PC-9 (cell line): ENCODE measurements around the gene TTLL8. TPM values are rescaled to one million over a fixed set of nuclear protein-coding genes. Genes with fewer than 3 reads are reported as not detected.

Source experiments
- BruUV-seq: library from RNA; stranded (reverse); fragments of 400-500 nt; replicated peaks from 2 replicates; lab custom pipeline; 2021; lab: Mats Ljungman, UMichigan
- CTCF ChIA-PET: fragments of 300-600 bp; sonication (Branson Sonifier 250); formaldehyde crosslinking; loops from one replicate; lab custom pipeline; 2022; ENCODE audit warnings: antibody characterized with exemption; lab: Charles Lee
- POLR2A ChIA-PET: fragments of 300-600 bp; sonication (Branson Sonifier 250); formaldehyde crosslinking; loops from one replicate; lab custom pipeline; 2022; ENCODE audit warnings: antibody characterized with exemption; ENCODE audit not compliant: unreplicated experiment; lab: Charles Lee
- DNase-seq, 2 experiments: peaks; one replicate each; pipeline versions ENCODE4 v3.0.0 to v3.0.0-alpha.2; 2015 to 2022; ENCODE audit warnings: mixed read lengths in 1 of 2
- H2AFZ ChIP-seq: fragments of 200-600 bp; sonication (generic); 2 replicates; pipeline ENCODE4 v1.8.1; 2017; ENCODE audit warnings: antibody characterized with exemption
- H3F3A ChIP-seq: fragments of 200-600 bp; sonication (generic); 2 replicates; pipeline ENCODE4 v1.8.1; 2017; ENCODE audit warnings: antibody characterized with exemption, mild to moderate bottlenecking, low read depth; ENCODE audit not compliant: insufficient read depth
- H3K27ac ChIP-seq: fragments of 200-600 bp; sonication (generic); 2 replicates; pipeline ENCODE4 v1.6.1; 2016; ENCODE audit warnings: mixed run types
- H3K27me3 ChIP-seq: fragments of 200-600 bp; sonication (generic); 2 replicates; pipeline ENCODE4 v1.6.1; 2016; ENCODE audit warnings: low read depth, mixed run types; ENCODE audit not compliant: insufficient read depth
- H3K36me3 ChIP-seq: fragments of 200-600 bp; sonication (generic); 2 replicates; pipeline ENCODE4 v1.6.1; 2016; ENCODE audit warnings: low read depth, mixed run types
- H3K4me1 ChIP-seq: fragments of 200-600 bp; sonication (generic); replicated peaks from 2 replicates; pipeline ENCODE4 v1.6.1; 2016; ENCODE audit warnings: mixed run types; ENCODE audit not compliant: insufficient read depth
- H3K4me2 ChIP-seq: fragments of 200-600 bp; sonication (generic); 2 replicates; pipeline ENCODE4 v1.6.1; 2017; ENCODE audit warnings: mixed run types
- H3K4me3 ChIP-seq: fragments of 200-600 bp; sonication (generic); 2 replicates; pipeline ENCODE4 v1.6.1; 2016; ENCODE audit warnings: mixed run types
- H3K79me2 ChIP-seq: fragments of 200-600 bp; sonication (generic); 2 replicates; pipeline ENCODE4 v1.6.1; 2017; ENCODE audit warnings: low read depth, mixed run types
- H3K9me2 ChIP-seq: fragments of 200-600 bp; sonication (generic); 2 replicates; pipeline ENCODE4 v1.8.1; 2017; ENCODE audit warnings: mild to moderate bottlenecking; ENCODE audit not compliant: insufficient read depth
- H3K9me3 ChIP-seq: fragments of 200-600 bp; sonication (generic); 2 replicates; pipeline ENCODE4 v1.8.1; 2016; ENCODE audit warnings: low read depth; ENCODE audit not compliant: insufficient read depth
- H4K20me1 ChIP-seq: fragments of 200-600 bp; sonication (generic); 2 replicates; pipeline ENCODE4 v1.8.1; 2017; ENCODE audit not compliant: insufficient read depth
- EZH2 ChIP-seq: fragments of 200-600 bp; sonication (generic); IDR thresholded peaks from 2 replicates; pipeline ENCODE4 v1.8.0; 2017; ENCODE audit warnings: antibody characterized with exemption, low read depth
- intact Hi-C: fragments of 100-400 bp; cut with micrococcal nuclease; formaldehyde crosslinking; loops from one replicate; pipeline ENCODE4 v1.10.0; 2022; ENCODE audit not compliant: unreplicated experiment
- total RNA-seq: library from RNA; stranded (reverse); gene quantifications from 2 replicates; pipeline ENCODE4 v1.2.3, GENCODE V29; 2021
- TF ChIP-seq, protein P1 (sequence below): fragments of 200-600 bp; sonication (generic); conservative IDR thresholded peaks from 2 replicates; pipeline ENCODE4 v1.6.1; 2017; ENCODE audit warnings: mixed run types, antibody characterized with exemption, mild to moderate bottlenecking, moderate library complexity

TTLL8 gene
- total RNA-seq, 1 experiment from 2014 or later, result not detected

DNA sequence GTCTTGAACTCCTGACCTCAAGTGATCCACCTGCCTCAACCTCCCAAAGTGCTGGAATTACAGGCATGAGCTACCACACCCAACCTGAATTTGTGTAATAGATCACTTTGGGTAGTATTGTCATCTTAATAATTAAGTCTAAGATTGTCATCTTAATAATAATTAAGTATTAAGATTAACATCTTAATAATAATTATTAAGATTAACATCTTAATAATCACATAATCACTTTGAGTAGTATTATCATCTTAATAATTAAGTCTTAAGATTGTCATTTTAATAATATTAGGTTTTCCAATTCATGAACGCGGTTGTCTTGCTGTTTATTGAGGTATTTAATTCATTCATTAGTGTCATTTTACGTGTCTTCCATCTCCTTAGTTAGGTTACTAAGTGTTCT, 40.0 kb upstream of the TTLL8 start:
- TF ChIP-seq, protein P1, sequence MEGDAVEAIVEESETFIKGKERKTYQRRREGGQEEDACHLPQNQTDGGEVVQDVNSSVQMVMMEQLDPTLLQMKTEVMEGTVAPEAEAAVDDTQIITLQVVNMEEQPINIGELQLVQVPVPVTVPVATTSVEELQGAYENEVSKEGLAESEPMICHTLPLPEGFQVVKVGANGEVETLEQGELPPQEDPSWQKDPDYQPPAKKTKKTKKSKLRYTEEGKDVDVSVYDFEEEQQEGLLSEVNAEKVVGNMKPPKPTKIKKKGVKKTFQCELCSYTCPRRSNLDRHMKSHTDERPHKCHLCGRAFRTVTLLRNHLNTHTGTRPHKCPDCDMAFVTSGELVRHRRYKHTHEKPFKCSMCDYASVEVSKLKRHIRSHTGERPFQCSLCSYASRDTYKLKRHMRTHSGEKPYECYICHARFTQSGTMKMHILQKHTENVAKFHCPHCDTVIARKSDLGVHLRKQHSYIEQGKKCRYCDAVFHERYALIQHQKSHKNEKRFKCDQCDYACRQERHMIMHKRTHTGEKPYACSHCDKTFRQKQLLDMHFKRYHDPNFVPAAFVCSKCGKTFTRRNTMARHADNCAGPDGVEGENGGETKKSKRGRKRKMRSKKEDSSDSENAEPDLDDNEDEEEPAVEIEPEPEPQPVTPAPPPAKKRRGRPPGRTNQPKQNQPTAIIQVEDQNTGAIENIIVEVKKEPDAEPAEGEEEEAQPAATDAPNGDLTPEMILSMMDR, result no peak
- TF ChIP-seq EZH2, result no peak
- Histone ChIP-seq H3K27me3 (peaks cover 73% of the 10 kb centered on the region), H3K79me2 (no peaks in the 10 kb centered on the region), H3K4me3 (no peak overlapping the region), H3K27ac (no peak overlapping the region), H2AFZ (no peak overlapping the region), H3K9me2 (no peaks in the 10 kb centered on the region), H3K4me2 (no peak overlapping the region), H3K4me1 (no peaks in the 10 kb centered on the region), H4K20me1 (no peaks in the 10 kb centered on the region), H3F3A (0 out of 2 replicates have a peak, but pooled peaks cover 3% of the 10 kb centered on the region), H3K9me3 (no peaks in the 10 kb centered on the region), H3K36me3 (no peaks in the 10 kb centered on the region)
- intact Hi-C loops, result no loop called here
- ChIA-PET CTCF (interaction anchor here (0.5 kb wide), 1 partner anchor 11 kb away, joined by 7 read pairs; no protein-coding TSS in a partner anchor), POLR2A (no interaction called here)
- DNase-seq, result no peak
- BruUV-seq, result no TSS peak

DNA sequence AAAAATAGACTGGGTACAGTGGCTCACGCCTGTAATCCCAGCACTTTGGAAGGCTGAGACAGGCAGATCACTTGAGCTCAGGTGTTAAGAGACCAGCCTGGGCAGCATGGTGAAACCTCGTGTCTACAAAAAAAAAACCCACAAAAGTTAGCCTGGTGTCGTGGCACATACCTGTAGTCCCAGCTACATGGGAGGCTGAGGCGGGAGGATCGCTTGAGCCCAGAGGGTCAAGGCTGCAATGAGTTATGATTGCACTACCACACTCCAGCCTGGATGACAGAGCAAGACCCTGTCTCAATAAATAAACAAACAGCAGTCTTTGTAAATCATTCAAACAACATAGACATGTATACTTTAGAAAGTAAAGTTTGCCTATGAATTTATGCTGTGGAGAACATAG, 34.2 kb upstream of the TTLL8 start:
- H3K4me2 ChIP-seq, result no peak overlapping the region
- H3K9me3 ChIP-seq, result no peaks in the 10 kb centered on the region
- no peaks in the 10 kb centered on the region for H3K36me3 ChIP-seq
- H3K9me2 ChIP-seq, result no peaks in the 10 kb centered on the region
- H3K79me2 ChIP-seq, result no peaks in the 10 kb centered on the region
- H3K27ac ChIP-seq, result no peak overlapping the region
- H3K4me1 ChIP-seq, result no peaks in the 10 kb centered on the region
- H3K4me3 ChIP-seq, result no peak overlapping the region
- intact Hi-C loops, result no loop called here
- H3K27me3 ChIP-seq, result peaks cover 79% of the 10 kb centered on the region
- TF ChIP-seq, protein P1, result no peak
- no peak for TF ChIP-seq EZH2
- H3F3A ChIP-seq, result no peaks in the 10 kb centered on the region
- DNase-seq, result no peak
- ChIA-PET POLR2A (no interaction called here), CTCF (interaction anchor here (0.7 kb wide), 1 partner anchor 393 kb away, joined by 3 read pairs; no protein-coding TSS in a partner anchor)
- no peak overlapping the region for H2AFZ ChIP-seq
- no TSS peak for BruUV-seq
- no peaks in the 10 kb centered on the region for H4K20me1 ChIP-seq

DNA sequence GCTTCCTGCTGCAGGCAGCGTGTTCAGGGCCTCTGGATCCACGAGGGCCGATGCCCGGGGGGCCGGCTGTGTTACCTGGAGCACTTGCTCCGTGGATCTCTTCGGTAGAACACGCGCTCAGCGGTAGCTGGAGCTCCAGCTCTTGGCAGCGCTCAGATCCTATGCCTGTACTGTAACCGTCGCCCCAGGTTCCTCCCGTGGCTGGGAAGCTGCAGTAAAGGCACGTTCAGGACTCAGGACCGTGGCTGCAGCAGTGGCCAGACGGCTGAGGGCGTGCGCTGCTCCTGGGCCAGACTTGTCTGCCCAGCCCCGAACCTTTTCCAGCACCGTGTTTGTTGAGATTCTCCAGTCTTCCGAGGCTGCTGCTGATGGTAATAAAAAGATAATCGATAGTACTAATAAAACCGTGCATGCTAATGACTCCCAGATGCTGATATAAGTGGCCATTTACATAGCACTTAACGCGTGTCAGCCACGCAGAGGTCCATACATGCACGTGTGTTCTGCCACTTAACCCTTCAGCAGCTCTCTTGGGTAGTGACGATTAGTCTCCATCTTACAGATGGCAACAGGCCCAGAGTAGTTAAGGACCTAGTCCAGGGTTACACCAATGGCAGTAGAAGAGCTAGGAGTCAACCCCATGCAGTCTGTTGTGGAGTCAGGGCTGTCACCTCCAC, 33.1 kb upstream of the TTLL8 start:
- Histone ChIP-seq H3K79me2 (no peaks in the 10 kb centered on the region), H3K36me3 (no peaks in the 10 kb centered on the region), H3K4me1 (no peaks in the 10 kb centered on the region), H4K20me1 (no peaks in the 10 kb centered on the region), H3K4me2 (no peak overlapping the region), H3K4me3 (no peak overlapping the region), H2AFZ (no peak overlapping the region), H3K9me2 (no peaks in the 10 kb centered on the region), H3K27ac (no peak overlapping the region), H3F3A (no peaks in the 10 kb centered on the region), H3K27me3 (peaks cover 68% of the 10 kb centered on the region), H3K9me3 (no peaks in the 10 kb centered on the region)
- POLR2A ChIA-PET, result no interaction called here
- intact Hi-C loops, result no loop called here
- no peak for DNase-seq
- no TSS peak for BruUV-seq
- no peak for TF ChIP-seq EZH2
- TF ChIP-seq, protein P1, result no peak
- CTCF ChIA-PET, result no interaction called here
